HG02970 (cell line): ENCODE results near the gene BAK1.
"Not testable (repeated sequence)": the region's sequence is repeated elsewhere in the genome, so short reads cannot be mapped to it uniquely, and the experiment has no call there.

ENCODE experiments used
- ATAC-seq: cut with Tn5 transposase; IDR thresholded peaks from one replicate; pipeline ENCODE4 v1.9.1; 2021; ENCODE audit warnings: mild to moderate bottlenecking, moderate library complexity, moderate number of reproducible peaks; ENCODE audit not compliant: unreplicated experiment, low FRiP score

BAK1 gene

DNA sequence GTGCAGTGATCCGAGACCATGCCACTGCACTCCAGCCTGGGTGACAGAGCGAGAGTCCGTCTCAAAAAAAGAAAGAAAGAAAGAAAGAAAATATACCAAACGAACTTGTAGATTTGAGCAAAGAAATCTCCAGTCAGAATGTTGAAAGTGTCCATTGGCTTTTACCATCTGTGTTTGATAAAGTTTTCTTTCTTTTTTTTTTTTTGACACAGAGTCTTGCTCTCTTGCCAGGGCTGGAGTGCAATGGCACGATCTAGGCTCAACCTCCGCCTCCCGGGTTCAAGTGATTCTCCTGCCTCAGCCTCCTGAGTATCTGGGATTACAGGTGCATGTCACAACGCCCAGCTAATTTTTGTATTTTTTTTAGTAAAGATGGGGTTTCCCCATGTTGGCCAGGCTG lies 21.3 kb downstream of the BAK1 start:
- no peak for ATAC-seq

DNA sequence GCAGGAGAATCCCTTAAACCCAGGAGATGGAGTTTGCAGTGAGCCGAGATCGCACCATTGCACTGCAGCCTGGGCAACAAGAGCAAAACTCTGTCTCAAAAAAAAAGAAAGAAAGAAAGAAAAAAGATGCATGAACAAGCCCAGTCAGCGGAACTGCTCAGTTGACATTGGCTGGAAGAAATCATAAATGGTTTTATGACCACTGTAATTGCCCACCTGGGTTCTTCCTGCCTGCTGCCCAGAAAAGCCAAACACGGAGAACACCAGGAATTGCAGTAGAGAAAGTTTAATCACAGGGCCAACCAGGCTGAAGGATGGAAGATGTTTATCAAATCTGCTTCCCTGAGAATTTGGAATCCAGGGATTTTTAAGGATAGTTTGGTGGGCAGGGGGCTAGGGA lies 22.7 kb downstream of the BAK1 start:
- ATAC-seq: no peak

DNA sequence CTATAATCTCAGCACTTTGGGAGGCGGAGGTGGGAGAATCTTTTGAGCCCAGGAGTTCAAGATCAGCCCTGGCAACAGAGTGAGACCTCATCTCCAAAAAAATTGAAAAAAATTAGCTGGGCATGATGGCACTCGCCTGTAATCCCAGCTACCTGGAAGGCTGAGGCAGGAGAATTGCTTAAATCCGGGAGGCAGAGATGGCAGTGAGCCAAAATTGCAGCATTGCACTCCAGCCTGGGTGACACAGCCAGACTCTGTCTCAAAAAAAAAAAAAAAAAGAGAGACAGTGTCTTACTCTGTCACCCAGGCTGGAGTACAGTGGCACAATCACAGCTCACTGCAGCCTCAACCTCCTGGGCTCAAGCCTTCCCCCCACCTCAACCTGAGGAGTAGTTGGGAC lies 27.2 kb downstream of the BAK1 start:
- not testable (repeated sequence) for ATAC-seq

DNA sequence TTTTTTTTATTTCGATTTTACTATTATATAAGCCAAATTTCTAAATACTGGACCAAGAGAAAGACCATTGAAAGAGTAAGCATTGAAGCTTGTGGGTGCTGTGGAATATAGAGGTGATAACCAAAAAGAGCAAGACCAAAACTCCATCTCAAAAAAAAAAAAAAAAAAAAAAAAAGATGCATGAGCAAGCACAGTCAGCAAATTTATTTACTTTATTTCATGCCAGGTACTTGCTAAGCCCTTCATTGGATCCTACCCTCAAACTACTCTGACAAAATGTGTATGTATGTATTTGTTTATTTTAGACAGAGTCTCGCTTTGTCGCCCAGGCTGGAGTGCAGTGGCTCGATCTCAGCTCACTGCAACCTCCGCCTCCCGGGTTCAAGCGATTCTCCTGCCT lies 27.8 kb downstream of the BAK1 start:
- no peak for ATAC-seq

DNA sequence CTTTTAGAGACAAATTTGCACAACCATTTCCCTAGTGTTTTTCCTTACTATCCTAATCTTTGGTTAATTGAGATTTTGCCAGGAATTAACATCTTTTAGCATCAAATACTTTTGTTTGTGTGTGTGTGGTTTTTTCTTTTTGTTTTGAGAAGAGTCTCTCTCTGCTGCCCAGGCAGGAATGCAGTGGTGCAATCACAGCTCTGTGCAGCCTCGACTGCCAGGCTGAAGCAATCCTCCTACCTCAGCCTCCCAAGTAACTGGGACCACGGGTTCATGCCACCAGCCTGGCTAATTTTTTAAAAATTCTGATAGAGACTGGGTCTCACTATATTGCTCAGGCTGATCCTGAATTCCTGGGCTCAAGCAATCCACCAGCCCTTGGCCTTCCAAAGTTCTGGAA lies 28.5 kb downstream of the BAK1 start:
- no peak for ATAC-seq

DNA sequence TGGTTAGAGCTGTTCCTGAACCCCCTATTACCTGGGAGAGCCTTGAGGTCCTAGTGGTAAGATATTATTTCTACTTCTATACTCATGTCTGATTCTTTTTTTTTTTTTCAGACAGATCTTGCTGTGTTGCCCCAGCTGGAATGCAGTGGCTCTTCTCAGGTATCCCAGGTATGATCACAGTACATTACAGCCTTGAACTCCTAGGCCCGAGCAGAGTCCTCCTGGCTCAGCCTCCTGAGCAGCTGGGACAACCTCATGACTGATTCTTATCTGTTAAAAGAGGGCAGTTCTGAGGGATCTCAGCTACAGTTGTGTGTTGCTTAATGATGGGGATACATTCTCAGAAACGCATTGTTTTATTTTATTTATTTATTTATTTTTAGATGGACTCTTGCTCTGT lies 30.2 kb downstream of the BAK1 start:
- ATAC-seq: no peak

DNA sequence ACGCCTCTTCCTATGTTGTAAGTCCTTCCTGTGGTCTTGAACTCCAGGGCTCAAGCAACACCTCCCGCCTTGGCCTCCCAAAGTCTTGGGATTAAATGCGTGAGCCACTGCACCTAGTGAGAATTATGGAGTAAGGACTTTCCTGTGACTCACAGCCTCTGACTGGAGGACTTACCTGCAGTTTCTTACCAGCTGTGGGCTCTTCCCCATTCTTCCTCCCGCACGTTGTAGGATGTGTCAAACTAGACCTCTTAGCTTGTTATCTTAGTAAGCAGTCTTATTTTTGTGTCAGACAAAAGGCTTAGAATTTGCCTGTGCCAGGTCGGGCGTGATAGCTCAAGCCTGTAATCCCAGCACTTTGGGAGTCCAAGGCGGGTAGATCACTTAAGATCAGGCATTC lies 30.9 kb downstream of the BAK1 start:
- ATAC-seq: no peak

DNA sequence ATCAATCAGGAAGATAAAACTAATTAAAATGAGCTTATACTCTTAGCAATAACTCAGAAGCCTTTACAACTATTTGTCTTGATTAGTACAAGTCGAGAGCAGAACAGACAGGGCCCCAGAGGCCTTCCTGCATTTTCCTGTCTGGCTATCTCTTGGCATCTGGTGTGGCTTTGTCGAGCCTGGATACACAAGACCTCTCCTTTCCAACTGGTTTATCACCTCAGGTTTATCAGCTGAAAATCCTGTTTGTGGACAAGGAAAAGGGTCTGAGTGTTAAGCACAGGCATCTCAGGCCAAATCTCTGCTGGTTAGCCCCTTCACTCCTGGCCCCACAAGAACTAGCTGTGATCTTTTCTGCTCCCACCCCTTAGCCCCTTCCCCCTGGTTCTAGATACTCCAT lies 32.6 kb downstream of the BAK1 start:
- no peak for ATAC-seq

DNA sequence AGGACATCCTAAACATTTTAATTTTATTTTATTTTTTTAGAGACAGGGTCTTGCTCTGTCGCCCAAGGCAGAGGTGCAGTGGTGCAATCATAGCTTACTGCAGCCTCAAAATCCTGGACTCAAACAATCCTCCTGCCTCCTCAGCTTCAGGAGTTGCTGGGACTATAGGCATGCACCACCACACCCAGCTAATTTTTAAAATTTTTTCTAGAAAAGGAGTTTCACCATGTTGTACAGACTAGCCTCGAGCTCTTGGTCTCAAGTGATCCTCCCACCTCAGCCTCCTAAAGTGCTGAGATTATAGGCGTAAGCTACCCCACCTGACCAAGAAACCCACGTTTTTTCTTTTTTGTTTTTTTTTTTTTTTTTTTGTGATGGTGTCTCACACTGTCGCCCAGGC lies 33.3 kb downstream of the BAK1 start:
- ATAC-seq: no peak

DNA sequence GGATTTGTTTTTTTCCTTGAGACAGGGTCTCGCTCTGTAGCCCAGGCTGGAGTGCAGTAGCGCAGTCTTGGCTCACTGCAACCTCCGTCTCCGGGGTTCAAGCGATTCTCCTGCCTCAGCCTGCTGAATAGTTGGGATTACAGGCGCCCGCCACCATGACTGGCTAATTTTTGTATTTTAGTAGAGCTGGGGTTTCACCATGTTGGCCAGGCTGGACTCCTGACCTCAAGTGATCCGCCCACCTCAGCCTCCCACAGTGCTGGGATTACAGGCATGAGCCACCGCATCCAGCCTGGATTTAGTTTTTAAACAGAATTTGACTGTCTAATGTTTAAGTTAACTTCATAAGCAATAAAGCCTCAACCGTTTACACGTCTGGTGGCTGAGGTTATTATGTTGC lies 34.8 kb downstream of the BAK1 start:
- not testable (repeated sequence) for ATAC-seq

DNA sequence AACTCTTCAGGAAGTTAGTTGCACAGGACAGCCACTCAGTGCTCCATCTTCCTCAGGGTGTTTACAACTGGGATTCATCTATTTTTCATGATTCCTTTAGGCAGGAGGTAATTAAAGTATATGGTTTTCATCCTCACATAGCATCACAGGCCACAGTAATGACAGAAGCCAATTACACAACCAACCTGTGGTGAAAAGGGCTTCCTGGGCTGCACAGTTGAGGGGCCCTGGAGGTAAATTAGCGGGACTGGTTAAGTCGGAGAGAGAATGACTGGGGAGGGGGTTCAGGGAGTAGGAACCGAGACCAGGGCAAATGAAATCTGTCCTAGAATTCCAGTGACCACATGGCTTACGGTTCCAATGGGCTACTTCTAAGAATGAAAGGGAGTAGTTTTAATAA lies 37.0 kb downstream of the BAK1 start:
- ATAC-seq: no peak

DNA sequence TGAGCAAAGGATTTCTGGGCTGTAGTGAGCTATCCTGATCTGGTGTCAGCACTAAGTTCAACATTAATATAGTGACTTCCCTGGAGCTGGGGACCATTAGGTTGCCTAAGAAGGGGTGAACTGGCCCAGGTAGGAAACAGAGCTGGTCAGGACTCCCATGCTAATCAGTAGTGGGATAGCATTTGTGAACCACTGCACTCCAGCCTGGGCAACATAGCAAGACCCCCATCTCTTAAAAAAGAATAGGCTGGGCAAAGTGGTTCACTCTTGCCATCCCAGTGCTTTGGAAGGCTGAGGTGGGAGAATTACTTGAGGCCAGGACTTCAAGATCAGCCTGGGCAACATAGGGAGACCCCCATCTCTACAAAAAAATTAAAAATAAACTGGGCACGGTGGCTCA lies 39.3 kb downstream of the BAK1 start:
- no peak for ATAC-seq

DNA sequence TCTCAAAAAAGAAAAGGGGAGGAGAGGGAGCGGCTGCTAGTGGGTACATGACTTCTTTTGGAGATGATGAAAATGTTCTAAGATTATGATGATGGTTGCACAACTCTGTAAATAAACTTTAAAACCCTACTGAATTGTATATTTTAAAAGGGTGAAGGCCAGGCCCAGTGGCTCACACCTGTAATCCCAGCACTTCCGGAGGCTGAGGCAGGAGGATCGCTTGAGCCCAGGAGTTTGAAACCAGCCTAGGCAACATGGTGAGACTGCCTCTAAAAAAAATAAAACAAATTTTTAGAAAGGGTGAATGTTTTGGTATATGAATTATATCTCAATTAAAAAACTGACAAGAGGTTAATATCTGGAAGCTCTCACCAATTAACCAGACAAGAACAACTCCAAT lies 45.4 kb downstream of the BAK1 start:
- no peak for ATAC-seq

DNA sequence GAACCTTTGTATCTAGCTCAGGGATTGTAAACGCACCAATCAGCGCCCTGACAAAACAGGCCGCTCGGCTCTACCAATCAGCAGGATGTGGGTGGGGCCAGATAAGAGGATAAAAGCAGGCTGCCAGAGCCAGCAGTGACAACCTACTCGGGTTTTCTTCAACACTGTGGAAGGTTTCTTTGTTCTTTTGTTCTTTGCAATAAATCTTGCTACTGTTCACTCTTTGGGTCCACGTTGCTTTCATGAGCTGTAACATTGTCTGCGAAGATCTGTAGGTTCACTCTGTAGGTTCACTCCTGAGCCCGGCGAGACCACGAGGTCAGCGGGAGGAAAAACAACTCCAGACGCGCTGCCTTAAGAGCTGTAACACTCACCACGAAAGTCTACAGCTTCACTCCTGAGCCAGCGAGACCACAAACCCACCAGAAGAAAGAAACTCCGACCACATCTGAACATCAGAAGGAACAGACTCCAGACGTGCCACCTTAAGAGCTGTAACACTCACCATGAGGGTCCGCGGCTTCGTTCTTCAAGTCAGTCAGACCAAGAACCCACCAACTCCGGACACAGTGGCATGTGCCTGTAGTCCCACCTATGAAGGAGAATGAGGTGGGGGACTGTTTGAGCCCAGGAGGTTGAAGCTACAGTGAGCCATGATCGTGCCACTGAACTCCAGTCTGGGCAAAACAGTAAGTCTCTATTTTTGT lies 46.8 kb downstream of the BAK1 start:
- not testable (repeated sequence) for ATAC-seq

DNA sequence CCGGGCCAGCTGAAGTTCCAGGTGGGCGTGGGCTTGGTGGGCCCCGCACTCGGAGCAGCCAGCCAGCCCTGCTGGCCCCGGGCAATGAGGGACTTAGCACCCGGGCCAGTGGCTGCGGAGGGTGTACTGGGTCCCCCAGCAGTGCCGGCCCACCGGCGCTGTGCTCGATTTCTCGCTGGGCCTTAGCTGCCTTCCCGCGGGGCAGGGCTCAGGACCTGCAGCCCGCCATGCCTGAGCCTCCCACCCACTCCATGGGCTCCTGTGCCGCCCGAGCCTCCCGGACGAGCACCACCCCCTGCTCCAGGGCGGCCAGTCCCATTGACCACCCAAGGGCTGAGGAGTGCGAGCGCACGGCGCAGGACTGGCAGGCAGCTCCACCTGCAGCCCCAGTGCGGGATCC lies 47.6 kb downstream of the BAK1 start:
- not testable (repeated sequence) for ATAC-seq

DNA sequence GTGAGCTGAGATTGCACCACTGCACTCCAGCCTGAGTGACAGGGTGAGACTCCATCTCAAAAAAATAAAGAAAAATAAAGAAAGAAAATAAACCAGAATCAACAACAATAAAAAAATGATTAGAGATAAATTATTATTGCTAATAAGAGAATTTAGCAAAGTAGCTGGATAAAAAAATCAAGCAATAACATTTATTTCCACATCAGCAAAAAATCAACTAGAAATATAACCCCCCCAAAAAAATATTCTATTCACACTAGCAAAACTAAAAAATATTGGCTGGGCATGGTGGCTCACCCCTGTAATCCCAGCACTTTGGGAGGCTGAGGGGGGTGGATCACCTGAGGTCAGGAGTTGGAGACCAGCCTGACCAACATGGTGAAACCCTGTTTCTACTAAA lies 49.5 kb downstream of the BAK1 start:
- not testable (repeated sequence) for ATAC-seq
